GM21737 (cell line): Measurements from ENCODE around the gene MDM4.
A peak's percentile ranks its signal among the peaks of the same experiment; 100 is the strongest.
"Not testable (repeated sequence)": the region's sequence is repeated elsewhere in the genome, so short reads cannot be mapped to it uniquely, and the experiment has no call there.

Source experiments
- ATAC-seq: cut with Tn5 transposase; IDR thresholded peaks from one replicate; pipeline ENCODE4 v1.9.1; 2021; ENCODE audit warnings: mild to moderate bottlenecking, moderate library complexity; ENCODE audit not compliant: unreplicated experiment

Gene MDM4, protein sequence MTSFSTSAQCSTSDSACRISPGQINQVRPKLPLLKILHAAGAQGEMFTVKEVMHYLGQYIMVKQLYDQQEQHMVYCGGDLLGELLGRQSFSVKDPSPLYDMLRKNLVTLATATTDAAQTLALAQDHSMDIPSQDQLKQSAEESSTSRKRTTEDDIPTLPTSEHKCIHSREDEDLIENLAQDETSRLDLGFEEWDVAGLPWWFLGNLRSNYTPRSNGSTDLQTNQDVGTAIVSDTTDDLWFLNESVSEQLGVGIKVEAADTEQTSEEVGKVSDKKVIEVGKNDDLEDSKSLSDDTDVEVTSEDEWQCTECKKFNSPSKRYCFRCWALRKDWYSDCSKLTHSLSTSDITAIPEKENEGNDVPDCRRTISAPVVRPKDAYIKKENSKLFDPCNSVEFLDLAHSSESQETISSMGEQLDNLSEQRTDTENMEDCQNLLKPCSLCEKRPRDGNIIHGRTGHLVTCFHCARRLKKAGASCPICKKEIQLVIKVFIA

DNA sequence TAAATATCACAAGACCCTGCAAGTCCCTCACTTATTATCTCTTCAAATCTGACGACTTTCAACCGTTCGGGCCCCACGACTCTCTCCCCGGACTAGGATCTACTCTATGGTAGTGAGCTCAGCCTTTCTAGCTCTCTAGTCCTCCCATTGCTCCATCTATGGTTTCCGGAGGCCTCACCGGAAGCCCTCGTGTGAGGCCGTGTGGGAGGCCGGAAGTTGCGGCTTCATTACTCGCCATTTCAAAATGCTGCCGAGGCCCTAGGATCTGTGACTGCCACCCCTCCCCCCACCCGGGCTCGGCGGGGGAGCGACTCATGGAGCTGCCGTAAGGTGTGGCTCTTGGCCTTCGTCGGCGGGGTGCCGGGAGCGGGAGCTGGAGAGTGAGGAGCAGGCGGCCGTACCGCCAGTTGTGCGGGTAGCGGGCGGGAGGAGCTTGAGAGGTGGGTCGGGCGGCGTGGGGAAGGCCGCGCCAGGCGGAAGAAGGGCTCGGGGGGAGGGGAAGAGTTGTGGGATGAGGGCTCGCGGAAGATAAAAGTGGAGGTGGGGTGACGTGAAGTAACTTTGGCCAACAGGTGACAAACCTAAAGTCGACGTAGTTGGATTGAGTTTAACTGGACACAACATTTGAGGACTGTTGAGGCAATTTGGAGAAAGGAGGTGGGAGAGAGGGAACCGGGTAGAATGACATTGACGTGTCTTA lies at the start of gene MDM4:
MDM4 (plus strand) TSS at position 227 of the 700 bp plus-strand sequence. CDS start 9,113 bp downstream, outside the sequence.
- peak; percentile 76 for ATAC-seq

DNA sequence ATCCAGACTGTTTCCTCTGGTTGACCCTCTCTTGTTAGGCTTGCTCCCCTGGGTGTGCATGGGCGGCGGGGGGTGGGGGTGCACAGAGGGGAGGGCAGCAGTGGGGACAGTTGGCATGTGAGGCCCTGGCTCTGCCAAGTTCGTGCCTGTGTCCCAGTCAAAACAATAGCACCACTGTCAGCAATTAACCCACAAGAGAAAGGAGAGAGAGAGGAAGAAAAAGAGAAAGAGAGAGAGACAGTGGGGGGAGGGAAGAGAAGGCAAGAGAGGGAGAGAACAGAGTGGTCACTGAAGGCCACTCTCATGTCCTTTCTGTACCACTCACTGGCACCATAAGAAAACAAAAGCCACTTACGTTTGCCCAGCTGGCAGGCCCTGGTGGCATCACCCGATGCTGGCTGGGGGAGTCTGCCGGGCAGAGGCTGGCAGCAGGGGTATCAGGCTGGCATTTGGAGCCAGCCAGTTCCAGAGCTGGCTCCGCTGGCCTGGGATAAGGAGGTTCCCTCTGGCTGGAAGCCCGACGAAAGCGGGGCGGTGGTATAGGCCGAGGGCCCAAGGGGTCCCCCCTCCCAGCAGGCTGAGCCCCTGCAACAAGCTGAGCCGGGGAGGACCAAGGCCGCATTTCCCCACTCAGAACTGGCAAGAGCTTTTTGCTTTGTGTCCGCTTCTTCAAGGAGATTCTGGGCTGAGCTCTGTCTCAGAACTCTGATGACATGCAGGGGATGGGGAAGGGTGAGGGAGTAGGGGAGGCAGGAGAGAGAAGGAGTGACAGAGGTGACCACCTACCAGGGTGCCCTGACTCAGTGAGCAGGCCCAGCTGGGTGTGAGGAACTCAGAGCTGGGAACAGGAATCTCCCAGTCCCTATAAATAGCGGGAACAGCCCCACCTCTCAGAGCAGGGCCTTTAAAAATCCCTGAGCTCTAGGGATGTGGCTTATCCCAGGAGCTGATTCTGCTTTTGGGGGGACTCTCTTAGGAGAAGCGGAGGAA lies 49.5 kb upstream of the MDM4 start:
- ATAC-seq, result no peak

DNA sequence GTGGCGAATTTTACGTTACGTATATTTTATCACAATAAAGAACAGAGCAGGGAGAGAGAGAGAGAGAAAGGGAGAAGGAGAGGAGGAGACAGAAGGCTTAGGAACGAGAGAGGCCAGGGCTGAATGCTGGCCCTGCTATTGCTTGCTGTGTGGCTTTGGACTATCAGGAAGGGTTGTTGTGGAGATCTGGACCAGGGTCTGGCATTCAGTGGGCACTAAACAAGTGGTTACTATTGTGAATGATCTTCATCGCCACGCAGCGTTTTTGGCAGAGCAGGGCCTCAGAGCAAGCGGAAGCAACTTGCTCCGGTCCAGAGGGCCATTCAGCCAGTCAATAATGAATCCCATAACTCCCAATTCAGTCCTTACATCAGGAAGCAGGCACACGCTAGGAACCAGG lies 48.0 kb upstream of the MDM4 start:
- ATAC-seq, result no peak

DNA sequence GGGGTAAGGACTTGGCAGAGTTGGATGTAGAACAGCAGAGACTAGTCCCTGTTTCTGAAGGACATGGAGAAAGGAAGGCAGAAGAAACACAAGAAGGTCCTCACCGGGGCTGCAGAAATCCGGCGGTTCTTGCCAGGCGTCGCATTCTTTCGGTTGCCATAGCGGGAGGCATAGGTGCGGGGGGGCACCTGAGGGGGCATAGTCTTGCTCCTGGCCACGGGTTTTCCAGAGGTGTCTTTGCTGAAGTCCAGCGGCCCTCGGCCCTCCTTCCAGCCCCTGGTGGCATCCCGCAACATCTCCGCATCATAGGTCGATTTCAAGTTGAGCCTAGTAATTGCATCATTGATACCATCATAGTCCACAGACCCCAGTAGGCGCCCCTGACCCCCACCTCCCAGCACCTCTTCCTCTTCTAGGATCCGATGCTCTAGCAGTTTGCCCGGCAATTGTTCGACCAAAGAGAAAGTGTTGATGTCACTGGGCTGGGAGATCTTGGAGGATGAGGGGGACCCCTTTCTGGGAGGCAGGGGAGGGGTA lies 47.4 kb upstream of the MDM4 start:
- no peak for ATAC-seq

DNA sequence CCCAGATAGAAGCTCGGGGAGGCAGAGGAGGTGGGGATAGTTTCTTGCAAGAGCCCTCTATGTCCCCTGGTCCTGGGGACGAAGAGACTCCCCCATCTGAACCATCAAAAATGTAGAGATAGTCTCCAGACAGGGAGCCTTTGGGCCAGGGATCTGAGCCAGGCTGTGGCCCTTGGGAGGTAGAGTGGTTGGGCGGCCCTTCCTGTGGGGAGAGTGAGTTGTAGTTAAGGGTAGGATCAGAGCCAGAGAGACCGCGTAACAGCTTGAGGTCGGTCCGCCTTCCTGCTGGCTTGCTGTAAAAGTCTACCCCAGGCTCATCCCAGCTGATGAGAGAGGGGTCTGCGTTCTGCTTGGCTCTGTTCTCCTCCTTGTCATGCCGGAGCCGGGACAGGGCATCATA lies 46.9 kb upstream of the MDM4 start:
- no peak for ATAC-seq

DNA sequence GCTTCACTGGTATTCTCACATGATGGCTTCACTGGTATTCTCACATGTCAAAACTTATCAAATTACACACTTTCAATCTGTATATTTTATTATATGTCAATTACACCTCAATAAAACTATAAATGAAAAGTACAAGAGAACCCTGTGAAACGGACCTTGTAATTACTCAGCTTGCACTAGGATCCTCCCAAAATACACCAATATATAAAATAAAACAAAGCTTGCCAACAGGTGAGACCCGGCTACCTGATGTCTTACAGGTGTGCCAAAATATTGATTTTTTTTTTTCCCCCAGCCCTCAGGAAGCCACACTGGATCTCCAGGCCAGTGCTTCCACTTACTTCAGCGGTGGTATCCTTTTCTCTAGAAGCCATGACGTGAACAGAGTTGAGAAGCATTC lies 44.5 kb upstream of the MDM4 start:
- ATAC-seq, result no peak

DNA sequence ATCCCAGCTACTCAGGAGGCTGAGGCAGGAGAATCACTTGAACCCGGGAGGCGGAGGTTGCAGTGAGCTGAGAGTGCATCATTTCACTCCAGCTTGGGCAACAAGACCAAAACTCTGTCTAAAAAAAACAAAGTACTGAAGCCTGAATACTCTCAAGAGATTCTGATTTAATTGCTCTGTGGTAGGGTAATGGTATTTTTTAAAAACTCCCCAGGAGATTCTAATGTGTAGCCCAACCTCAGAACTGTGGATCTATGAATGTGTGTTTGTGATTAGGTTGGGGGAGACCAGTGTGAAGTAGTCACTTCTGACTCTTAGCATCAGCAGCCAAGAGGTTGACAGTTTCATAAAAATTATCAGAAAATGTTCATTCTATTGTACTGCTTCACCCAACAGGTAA lies 43.5 kb upstream of the MDM4 start:
- no peak for ATAC-seq

DNA sequence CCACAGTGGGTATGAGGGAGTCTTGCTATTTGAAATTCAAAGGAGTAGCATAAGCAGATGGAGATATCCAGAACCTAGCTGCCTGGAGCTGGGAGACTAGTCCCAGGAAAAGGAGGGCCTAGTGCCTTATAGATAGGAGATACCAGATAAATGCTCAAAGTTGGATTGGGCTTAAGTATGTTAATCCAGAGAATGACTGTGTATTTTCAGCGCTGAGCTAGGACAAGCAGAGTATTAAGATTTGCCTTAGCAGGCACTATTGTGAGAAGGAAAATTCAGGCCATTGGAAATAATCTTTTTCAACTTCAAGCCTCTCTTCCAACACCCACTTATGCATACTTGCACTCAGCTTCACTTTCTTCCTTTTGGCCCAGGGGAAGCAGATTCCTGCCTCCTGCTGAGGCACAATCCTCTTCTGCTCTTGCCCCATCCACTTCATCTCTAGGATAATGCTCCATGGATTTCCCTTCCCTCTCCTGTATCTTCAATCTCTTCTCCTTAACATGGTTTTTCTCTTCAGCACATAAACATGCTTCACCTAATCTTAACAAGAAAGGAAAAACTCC lies 42.7 kb upstream of the MDM4 start:
- ATAC-seq, result no peak

DNA sequence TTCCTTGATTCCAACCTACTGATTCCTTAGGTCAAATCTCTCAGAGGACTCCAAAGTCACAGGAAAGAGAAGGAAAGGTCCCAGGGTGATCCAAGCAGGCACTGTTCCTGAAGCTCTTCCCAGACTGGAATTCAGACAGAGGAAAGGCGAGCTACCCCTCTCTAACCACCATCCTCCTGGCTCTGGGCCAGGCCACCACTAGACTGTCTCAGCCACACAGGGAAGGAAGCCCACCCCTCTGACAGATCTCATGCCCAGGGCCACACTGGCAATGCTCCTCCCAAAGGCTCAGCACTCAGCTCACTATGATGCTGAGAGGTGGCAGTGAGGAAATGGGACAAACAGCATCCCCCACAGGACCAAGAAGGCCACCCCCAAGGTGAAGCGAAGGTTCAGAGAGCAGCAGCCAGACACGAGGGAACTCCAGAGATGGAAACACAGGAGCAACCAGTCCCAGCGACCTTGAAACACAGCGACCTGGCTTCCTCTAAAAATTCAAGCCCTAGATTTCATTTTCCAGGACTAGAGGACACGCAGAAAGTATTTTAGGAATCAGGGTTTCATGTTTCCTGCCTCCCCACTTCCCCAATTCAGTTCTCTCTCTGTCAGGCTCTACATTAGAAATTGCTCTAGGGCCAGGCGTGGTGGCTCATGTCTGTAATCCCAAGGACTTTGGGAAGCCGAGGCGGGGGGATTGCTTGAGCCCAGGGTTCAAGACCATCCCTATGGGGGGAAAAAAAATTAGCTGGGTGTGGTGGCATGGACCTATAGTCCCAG lies 40.4 kb upstream of the MDM4 start:
- ATAC-seq, result no peak

DNA sequence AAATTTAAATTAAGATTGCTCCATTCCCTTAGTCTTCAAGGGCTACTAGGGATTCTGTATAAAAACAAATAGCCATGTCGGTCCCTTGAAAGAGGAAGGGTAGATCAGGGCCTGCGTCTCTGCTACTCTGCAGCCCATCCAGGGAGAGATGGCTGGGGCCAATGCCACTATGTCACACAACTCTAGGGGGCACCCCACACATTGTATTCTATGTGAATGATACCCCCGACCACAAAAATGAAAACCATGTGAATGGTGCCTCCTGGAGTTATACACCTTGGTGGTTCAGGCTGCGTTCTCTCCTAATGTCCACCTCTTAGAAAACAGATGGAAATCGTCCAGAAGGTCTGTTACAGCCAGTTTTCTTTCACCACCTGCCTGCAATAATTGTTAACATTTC lies 39.6 kb upstream of the MDM4 start:
- ATAC-seq, result no peak

DNA sequence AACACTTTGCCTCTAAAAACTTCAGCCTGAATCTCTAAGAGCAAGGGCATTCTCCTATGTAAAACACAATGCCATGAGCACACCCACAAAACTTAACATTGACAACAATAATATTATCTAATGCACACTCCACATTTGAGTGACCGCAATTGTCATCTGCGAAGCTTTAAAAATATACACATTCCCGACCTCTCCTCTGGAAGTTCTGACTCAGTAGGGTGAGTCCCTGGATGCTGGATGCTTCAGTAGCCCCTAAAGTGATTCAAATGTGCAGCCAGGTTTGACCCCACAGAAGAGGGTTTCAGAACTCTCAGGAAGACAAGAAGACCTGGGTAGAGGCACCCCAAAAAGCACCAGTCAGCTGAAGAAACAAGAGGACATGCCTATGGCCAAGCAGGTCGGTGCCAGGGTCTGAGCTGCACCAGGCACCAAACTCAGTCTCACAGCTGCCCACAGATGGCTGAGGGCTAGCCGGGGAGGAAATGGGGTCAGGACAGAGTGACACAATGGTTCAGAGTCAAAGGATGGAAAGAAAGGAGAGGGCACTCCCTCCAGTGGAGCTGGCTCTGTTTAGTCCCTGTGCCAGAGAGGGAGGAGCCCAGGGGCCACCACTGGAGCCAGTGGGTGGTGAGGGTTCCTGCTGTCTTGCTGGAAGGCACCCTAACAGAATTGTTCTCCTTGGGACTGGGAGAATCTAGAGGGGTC lies 39.0 kb upstream of the MDM4 start:
- ATAC-seq, result no peak

DNA sequence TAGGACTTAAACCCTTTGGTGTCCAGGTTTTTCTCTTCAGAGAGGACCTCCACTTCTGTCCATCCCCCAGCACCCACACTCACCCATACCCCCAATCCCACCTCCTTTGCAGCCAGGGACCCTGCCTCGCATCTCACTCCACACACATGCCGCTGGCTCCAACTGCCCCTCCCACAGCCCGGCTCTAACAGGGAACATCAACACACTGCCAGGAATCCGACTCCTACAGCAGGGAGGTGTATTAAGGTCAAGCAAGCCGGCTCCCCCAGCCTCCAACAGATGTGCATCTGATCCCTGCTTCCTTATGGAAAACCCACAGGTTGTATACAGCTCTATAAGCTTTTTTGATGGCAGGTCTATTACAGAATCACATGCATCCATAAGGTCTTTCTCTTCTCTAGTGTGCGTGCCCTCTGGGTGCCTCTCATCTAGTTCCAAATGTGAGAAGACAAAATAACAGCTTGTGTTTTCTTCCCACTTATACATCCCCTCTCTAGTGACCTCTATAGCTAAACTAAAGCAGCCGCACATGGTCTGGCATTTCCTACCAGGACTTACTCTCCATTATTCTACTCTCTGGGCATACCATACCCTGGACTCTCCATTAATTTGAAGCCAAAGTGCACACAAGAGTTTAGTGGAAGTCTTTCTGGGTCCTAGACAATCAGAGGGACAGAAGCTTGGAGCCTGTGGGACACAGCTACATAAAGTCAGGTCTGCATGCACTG lies 37.9 kb upstream of the MDM4 start:
- ATAC-seq, result no peak

DNA sequence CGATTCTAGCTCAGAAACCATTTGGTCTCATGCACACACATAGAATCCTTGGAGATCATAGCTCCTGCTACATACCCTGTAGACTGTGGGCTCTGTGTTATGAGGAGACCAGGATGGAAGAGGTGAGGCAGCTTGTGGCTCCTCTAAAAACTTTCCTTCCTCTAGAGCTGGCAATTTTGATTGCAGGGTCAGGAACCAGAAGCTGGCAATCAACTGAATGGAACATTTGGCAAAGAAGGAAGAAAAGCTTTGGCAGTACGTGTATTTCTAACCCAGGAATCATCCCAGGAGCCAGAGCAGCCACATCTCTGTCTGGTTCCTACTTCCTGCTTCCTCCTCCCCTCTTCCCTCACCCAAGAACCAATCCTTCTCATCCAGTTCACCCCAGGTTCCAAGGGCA lies 37.3 kb upstream of the MDM4 start:
- no peak for ATAC-seq

DNA sequence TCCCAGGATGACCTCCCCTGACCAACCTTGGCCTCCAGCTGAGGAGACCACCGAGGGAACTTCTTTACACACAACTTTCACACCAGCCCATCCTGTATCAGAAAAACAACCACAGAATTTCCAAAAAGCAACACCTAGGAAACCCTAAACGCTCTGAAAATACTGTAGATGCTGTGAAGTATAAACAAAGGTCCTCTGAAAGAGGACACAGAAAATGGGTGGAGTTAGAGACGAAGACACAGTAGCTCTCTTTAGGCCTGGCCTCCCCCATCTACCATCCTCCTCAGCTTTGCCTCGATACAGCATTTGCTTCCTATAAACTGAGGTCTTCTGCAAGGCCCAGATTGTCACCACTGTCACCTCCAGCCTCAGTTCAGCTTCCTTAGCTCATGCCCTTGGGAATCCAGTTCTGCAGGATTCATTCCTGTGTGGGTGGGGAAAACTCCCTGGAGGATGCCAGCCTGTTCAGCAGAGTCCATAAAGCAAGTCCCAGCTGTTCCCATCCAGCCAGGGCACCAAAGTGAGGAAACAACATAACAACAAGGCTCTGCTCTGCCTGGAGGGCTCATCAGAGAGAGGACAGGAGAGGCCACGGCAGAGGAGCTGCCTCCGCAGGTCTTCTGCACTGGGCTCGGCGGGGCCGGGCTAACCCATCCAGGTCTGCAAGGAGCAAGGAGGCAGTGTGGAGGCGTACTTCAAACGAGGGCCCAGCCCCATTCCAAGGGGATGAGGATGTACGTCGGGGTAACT lies 36.6 kb upstream of the MDM4 start:
- ATAC-seq, result no peak

DNA sequence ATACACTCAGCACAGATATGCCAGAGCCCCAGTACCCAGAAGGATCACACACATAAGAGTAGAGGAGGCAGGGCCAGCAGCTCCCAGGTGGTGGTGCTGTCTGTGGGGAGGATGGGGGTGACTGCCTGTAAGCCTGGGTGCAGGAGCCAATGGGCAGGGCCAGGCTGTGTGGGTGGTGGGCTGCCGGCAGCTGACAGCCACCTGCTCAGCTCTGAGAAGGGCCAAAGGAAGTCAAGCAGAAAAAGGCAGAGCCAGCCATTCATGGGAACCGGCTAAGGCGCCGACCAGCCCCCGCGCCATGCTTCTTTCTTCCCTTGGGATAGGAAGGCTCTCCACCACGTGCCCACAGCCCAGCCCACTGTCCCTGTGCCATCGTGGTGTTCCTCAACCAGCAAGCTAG lies 35.7 kb upstream of the MDM4 start:
- ATAC-seq, result peak; percentile 55

DNA sequence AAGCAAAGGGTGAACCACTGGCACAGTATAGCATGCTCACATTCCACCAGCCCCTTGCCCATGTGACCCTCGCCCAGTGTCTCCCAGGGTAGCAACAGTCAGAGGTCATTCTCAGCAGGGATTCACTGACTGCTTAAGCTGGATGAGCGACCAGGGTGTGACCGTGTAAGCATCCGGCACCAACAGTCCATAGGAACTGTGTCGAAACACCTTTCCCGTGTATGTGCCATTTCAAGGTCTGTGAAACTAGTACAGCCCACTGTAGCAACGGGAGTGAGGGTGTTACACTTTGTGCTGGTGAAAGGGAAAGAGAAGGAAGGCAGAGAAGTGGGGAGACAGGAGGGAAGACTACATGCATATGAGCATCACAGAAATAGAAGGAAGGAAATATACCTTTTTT lies 32.4 kb upstream of the MDM4 start:
- no peak for ATAC-seq

DNA sequence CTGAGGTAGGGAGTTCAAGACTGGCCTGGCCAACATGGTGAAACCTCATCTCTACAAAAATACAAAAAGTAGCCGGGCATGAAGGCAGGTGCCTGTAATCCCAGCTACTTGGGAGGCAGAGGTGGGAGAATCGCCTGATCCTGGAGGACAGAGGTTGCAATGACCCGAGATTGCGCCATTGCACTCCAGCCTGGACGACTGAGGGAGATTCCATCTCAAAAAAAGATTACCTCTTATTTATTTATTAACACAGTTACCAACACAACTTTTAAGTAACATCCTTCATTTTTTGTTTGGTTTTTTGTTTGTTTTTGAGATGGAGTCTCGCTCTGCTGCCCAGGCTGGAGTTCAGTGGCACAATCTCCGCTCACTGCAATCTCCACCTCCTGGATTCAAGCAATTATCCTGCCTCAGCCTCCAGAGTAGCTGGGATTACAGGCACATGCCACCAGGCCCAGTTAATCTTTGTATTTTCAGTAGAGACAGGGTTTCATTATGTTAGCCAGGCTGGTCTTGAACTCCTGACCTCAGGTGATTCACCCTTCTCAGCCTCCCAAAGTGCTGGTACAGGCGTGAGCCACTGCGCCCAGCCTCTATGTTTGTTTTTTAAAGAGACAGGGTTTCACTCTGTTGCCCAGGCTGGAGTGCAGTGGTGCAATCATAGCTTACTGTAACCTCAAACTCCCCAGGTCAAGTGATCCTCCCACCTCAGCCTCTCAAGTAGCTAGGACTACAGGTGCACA lies 29.5 kb upstream of the MDM4 start:
- not testable (repeated sequence) for ATAC-seq
